ENCODE data around the gene RTP3.
A peak's percentile ranks its signal among the peaks of the same experiment; 100 is the strongest.
"Not testable (repeated sequence)": the region's sequence is repeated elsewhere in the genome, so short reads cannot be mapped to it uniquely, and the experiment has no call there.

The RTP3 gene

DNA sequence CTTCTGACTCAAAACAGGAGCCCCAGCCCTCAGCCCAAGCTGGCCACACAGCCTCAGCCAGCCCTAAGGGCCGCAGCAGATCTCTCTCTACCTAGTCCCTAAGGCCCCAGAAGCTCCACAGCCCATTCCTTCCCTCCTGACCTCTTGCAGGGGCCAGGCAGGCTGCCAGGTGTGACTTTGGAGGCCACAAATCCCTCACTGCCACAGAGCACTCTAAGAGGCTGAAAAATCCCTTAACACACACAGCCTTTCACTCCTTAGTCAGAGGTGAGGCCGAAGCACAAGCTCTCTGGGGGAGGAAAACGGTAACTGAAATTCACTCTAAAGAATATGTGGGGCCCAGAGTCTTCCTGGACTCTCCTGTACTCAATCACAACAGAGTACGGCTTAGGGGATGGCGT, 45.0 kb downstream of the RTP3 start:
- H3K27ac Mint-ChIP-seq: no peak overlapping the region
- DNase-seq: no peak
- no peaks in the 10 kb centered on the region for H3K9me3 Mint-ChIP-seq
- H3K4me3 Mint-ChIP-seq: no peak overlapping the region
- H3K36me3 Mint-ChIP-seq (ENCODE audit: insufficient read depth): peaks cover 16% of the 10 kb centered on the region
- H3K27me3 Mint-ChIP-seq: peaks cover 0 to 11% of the 10 kb centered on the region in 2 donors
- peaks cover 20 to 22% of the 10 kb centered on the region in 2 donors for H3K4me1 Mint-ChIP-seq (ENCODE audit: low read depth in 2 of 2)
- no peak for ATAC-seq (replicated peaks)

DNA sequence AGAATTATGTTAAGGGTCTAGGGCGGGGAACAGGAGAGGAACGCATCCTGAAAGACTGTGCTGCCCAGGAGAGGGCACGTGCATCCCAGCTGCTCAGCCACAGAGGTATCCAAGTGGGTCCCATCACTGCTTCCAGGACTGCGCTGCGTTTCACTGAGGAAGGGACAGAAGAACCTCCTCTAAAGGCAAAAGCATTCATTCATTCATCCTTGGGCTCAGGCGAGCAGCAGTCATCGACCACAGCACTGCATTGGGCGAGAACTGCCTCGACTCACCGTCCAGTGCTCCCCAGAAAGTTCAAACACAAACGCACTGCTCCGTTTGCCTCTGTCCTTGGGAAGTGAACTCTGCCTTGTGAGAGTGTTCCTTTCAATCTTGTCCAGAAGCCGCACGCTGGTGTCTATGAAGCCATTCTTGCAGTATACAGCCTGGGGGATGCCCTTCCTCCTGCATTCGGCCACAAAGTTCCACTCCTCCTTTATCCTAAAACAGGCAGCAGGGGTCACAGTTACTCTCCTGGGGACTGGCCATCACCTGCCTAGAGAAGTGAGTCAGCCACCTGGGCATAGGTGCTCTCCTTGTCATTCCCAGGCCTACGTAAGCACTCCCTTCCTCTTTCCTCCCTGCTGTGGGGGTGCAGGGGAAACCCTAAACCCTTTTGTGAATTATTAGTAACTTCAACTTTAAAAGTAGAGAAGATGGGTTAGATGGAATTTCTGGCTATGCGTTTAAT, 47.2 kb downstream of the RTP3 start:
- H3K4me1 Mint-ChIP-seq (ENCODE audit: low read depth in 2 of 2): peaks cover 0 to 3% of the 10 kb centered on the region in 2 donors
- no peak for DNase-seq
- no peaks in the 10 kb centered on the region for H3K9me3 Mint-ChIP-seq
- no peak for ATAC-seq (replicated peaks)
- H3K36me3 Mint-ChIP-seq (ENCODE audit: insufficient read depth): peaks cover 4% of the 10 kb centered on the region
- H3K27me3 Mint-ChIP-seq: peaks cover 4 to 22% of the 10 kb centered on the region in 2 donors
- no peak overlapping the region for H3K27ac Mint-ChIP-seq
- no peak overlapping the region for H3K4me3 Mint-ChIP-seq

DNA sequence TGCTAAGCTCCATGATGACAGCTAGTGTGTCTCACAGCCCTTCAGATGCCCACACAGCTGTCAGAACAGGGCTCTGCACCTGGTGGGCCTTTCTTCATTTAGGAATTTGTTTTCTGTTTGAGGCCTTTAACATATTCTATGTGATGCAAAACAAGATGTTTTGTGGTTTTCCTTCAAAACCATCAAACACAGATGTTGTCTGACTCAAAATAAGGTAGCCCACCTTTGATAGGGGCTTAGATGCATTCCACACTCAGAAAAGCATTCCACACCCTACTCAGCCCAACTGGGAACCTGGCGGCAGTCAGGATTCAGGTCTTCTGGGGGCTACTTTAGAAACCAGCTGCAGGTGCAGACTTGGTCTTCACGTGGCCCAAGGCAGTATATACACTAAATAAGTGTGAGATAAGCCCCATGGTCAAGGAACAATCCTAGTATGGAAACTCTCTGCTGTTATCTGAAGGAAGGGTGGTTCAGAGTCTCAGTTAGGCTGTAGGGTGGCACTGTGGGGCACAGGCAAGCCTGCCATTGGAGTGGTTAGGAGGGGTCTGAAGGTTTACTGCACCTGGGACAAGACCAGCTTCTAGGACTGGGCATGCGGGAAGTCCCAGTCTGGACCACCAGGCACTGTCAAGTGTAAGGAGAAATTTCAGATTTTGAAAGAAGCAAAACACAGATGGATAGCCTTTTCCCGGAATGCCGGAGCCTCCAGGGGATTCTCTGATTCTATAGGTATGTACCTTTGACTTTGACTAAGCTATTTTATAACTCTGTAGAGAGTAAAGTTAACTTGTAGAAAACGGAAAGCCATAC, 48.2 kb downstream of the RTP3 start:
- H3K9me3 Mint-ChIP-seq: no peaks in the 10 kb centered on the region
- H3K4me1 Mint-ChIP-seq (ENCODE audit: low read depth in 2 of 2): peaks cover 0 to 3% of the 10 kb centered on the region in 2 donors
- peaks cover 4 to 33% of the 10 kb centered on the region in 2 donors for H3K27me3 Mint-ChIP-seq
- DNase-seq (no peak), ATAC-seq (replicated peaks) (no peak)
- H3K27ac Mint-ChIP-seq: no peak overlapping the region
- H3K36me3 Mint-ChIP-seq (ENCODE audit: insufficient read depth): peaks cover 4% of the 10 kb centered on the region
- no peak overlapping the region for H3K4me3 Mint-ChIP-seq

DNA sequence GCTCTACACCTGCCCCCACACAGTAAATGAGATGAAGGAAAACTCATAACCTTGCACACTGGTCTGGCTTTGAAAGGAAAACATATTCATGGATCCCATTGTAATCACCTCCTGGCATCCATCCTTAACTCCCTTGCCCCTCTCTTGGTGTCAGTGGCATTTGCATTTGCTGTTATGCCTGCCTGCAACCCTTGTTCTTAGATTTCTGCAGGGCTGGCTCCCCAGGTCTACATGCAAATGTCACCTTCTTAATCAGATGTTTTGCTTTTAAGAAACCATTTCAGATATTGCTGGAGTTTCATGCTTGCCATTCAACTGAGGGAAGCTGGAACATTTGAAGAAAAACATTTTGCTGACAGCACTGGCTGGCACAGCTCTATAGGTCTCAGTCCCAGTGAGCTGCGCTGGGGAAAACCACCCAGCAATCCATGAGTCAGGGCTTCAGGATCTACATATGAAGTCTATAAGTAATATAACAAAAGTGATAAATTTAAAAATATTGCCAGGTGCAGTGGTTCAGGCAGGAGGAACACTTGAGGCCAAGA, 49.2 kb downstream of the RTP3 start:
- peaks cover 4% of the 10 kb centered on the region for H3K36me3 Mint-ChIP-seq (ENCODE audit: insufficient read depth)
- H3K9me3 Mint-ChIP-seq: no peaks in the 10 kb centered on the region
- peaks cover 6 to 38% of the 10 kb centered on the region in 2 donors for H3K27me3 Mint-ChIP-seq
- H3K4me1 Mint-ChIP-seq (ENCODE audit: low read depth in 2 of 2): peaks cover 0 to 3% of the 10 kb centered on the region in 2 donors
- no peak overlapping the region for H3K4me3 Mint-ChIP-seq
- DNase-seq: no peak
- H3K27ac Mint-ChIP-seq: peak overlapping the region in 1 of 2 donors; percentile 4
- ATAC-seq (replicated peaks): no peak

DNA sequence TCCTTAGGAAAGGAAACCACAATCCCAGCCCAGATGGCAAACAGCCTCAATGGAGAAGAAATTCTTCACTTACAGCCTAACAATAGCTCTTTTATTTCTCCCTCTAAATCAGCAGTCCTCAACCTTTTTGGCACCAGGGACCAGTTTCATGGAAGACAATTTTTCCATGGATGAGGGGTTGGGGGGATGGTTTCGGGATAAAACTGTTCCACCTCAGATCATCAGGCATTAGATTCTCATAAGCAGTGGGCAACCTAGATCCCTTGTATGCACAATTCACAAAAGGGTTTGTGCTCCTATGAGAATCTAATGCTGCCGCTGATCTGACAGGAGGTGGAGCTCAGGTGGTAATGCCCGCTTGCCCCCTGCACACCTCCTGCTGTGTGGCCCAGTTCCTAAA, 50.8 kb downstream of the RTP3 start:
- H3K9me3 Mint-ChIP-seq; H3K27ac Mint-ChIP-seq; H3K36me3 Mint-ChIP-seq (ENCODE audit: insufficient read depth); H3K4me3 Mint-ChIP-seq; DNase-seq; H3K4me1 Mint-ChIP-seq (ENCODE audit: low read depth in 2 of 2); ATAC-seq (replicated peaks): not testable (repeated sequence)
- peaks cover 13 to 52% of the 10 kb centered on the region in 2 donors for H3K27me3 Mint-ChIP-seq

- DNase-seq (no peak), ATAC-seq (replicated peaks) (no peak)
- peaks cover 13 to 55% of the 10 kb centered on the region in 2 donors for H3K27me3 Mint-ChIP-seq
- no peaks in the 10 kb centered on the region for H3K9me3 Mint-ChIP-seq
- H3K27ac Mint-ChIP-seq: no peak overlapping the region
- H3K36me3 Mint-ChIP-seq (ENCODE audit: insufficient read depth): peaks cover 4% of the 10 kb centered on the region
- H3K4me3 Mint-ChIP-seq: no peak overlapping the region
- peaks cover 0 to 3% of the 10 kb centered on the region in 2 donors for H3K4me1 Mint-ChIP-seq (ENCODE audit: low read depth in 2 of 2)
Observed at GRCh38 chr3:46549408-46549904, 51.7 kb downstream of the RTP3 start.

GRCh38 chr3:46549989-46550388, 52.2 kb downstream of the RTP3 start:
- DNase-seq (no peak), ATAC-seq (replicated peaks) (no peak)
- Mint-ChIP-seq H3K9me3 (no peaks in the 10 kb centered on the region), H3K4me1 (ENCODE audit: low read depth in 2 of 2) (peaks cover 0 to 3% of the 10 kb centered on the region in 2 donors), H3K27ac (no peak overlapping the region), H3K36me3 (ENCODE audit: insufficient read depth) (peaks cover 4% of the 10 kb centered on the region), H3K27me3 (peaks cover 13 to 55% of the 10 kb centered on the region in 2 donors), H3K4me3 (no peak overlapping the region)
